GM19239 (cell line): ENCODE data around the gene TBX6.
"Not testable (repeated sequence)": the region's sequence is repeated elsewhere in the genome, so short reads cannot be mapped to it uniquely, and the experiment has no call there.

ENCODE experiments used
- DNase-seq: peaks from one replicate; pipeline ENCODE4 v3.0.0; 2011; ENCODE audit warnings: low spot score; ENCODE audit not compliant: insufficient read length
- FAIRE-seq: peaks from 2 replicates; lab custom pipeline; 2011; peaks lifted over from hg19 to GRCh38; lab: Jason Lieb, UNC

TBX6 gene, protein sequence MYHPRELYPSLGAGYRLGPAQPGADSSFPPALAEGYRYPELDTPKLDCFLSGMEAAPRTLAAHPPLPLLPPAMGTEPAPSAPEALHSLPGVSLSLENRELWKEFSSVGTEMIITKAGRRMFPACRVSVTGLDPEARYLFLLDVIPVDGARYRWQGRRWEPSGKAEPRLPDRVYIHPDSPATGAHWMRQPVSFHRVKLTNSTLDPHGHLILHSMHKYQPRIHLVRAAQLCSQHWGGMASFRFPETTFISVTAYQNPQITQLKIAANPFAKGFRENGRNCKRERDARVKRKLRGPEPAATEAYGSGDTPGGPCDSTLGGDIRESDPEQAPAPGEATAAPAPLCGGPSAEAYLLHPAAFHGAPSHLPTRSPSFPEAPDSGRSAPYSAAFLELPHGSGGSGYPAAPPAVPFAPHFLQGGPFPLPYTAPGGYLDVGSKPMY

DNA sequence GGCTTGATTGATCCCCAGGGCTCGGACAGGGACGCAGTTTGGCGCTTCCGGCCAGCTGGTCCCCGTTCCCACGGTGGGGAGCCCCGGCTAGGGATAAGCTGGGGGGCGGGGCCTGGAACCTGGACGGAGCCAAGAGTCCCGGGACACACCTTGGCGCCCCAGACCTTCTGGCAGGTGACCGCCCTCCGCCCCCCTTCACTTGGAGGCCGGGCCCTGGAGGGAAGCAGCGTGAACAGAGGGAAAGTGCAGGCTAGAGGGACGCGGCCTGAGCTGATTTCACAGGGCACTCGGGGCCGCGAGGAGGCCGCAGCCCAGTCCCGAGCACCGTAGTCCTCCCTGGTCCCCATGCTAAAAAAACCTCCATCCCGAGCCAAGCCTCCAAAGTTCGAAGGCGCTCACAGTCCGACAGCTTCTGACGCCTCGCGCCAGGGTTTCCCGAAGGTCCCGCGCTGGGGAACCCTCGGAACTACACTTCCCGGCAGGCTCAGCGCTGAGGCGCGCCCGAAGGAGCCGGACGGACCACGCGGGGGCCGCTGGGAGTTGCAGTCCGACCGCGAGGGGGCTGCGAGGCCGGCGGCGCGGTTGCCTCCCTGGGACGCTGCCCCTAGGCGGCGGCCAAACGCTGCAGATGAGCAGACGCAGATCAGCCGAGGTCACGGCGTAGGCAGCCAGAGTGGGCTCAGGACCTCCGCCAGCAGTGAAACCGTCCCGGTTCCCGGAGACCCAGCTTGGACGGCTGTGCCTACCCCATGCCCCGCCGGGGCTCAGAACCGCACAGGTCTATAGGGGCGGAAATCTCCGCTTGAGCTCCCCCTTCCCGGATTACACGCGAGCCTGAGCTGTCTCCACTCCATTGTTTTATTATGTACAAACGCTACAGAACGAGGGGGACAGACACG, at the start of gene TBX6:
Gene TBX6, minus strand, starts transcription at position 451 of the 899 bp plus-strand sequence. CDS start 731 bp downstream, outside the sequence.
- FAIRE-seq: peak; percentile 89
- DNase-seq: peak; percentile 90

DNA sequence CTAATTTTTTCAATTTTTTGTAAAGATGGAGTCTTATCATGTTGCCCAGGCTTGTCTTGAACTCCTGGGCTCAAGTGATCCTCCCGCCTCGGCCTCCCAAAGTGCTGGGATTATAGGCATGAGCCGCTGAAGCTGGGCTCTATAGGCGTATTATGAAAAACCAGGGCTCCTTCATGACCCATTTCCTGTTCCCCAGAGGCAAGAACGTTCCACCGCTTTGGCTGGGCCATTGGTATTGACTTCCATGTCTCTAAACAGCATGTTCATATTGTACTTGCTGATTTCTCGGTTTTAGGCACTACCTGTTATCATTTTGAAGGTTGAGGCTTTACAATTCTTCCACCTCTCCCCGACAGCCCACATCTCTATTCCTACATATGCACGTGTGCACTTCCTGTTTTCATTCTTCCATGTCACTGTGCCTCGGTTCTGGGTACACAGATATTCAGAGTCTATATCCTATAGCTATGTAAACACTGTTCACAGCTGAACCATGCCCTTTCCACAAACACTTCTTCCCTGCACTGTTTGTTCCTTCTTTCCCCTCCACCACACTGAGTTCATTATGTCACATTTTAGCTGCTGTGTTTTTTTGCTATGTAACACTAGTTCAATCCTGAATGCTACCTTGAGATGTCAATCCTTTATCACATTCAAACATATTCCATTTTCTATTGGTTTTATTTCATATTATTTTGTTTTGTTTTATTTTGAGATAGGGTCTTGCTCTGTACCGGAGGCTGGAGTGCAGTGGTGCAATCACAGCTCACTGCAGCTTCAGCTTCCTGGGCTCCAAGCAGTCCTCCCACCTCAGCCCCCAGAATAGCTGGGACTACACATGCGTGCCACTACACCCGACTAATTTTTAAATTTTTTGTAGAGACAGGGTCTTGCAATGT, 48.1 kb upstream of the TBX6 start:
- DNase-seq (no peak), FAIRE-seq (no peak)

DNA sequence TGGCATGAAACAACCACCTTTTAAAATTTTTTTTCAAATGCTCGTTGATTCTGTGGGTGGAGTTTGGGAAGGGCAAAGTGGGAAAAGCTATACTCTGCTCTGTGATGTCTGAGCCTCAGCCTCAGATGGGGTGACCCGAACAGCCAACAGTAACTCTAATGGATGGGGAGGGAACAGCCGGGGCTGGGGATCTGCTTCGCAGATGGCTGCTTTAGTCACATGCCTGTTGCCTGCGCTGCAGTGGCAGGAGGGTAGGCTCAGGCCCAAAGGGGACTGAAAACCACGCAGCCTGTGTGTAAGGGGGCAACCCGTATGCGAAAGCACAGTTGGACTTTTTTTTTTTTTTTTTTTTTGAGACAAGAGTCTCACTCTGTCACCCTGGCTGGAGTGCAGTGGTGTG, 46.2 kb upstream of the TBX6 start:
- FAIRE-seq (no peak), DNase-seq (no peak)

DNA sequence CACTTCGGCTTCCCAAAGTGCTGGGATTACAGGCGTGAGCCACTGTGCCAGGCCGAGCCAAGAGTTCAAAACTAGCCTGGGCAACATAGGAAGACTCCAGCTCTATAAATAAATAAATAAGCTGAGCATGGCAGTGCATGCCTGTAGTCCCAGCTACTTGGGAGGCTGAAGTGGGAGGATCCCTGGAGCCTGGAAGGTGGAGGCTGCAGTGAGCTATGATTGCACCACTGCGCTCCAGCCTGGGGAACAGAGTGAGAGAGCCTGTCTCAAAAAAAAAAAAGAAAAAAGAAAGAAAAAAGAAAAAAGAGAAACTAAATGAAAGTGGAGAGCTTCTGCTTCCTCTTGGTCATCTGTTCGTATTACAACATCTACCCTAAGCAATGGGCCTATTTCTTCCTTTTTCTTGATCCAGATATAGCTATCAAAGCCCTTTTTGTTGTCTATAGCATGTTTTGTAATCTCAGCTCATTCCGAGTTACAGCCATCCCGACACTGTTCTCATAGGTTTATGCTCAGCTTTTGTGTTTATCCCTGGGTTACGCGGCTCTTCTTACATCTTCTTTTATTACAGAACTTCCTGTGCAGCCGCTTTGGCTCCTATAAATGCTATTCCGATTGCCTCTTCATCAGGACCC, 45.4 kb upstream of the TBX6 start:
- FAIRE-seq: no peak
- DNase-seq: no peak

DNA sequence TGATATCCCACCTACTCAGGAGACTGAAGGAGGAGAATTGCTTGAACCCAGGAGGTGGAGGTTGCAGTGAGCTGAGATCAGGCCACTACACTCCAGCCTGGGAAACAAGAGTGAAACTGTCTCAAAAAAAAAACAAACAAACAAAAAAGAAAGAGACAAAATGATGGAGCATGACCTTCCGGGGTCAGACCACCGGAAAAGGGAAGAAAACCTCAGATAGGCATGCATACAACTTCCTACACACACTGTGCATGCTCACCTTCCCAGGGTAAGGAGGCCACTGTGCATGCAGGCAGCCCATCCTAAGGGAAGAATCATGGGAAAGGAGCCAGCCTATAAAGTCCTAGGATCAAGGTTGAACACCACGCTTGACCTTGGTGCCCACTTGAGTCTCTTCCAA, 40.9 kb upstream of the TBX6 start:
- FAIRE-seq: no peak

DNA sequence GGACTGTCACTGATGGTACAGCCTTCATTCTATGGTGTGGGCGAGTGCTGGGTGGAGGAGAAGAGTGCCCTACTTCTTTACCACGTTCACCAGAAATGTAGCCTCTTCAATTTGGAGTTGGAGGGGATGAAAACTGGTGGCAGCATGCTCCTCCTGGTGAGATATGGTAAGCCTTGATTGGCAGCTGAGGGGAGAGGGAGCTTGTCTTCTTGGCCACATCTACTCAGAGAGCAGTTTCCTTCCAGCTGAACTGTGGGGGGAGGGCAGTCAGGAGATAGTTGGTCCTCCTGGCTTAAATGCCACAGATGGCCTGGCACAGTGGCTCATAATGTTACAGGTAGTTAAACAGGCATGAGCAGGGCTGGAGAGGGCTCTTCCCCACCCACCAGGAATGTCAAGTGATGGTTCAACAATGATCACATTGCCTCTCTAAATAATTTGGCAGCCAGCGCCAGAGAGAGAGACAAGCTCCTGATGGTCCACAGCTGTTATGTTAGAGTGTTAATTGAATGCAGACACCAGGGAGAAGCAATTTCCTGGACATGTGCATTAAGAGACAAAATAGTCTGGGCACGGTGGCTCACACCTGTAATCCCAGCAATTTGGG, 40.2 kb upstream of the TBX6 start:
- FAIRE-seq (no peak), DNase-seq (no peak)

More for the DNA sequence above, 40.9 kb upstream of the TBX6 start:
- DNase-seq: no peak

DNA sequence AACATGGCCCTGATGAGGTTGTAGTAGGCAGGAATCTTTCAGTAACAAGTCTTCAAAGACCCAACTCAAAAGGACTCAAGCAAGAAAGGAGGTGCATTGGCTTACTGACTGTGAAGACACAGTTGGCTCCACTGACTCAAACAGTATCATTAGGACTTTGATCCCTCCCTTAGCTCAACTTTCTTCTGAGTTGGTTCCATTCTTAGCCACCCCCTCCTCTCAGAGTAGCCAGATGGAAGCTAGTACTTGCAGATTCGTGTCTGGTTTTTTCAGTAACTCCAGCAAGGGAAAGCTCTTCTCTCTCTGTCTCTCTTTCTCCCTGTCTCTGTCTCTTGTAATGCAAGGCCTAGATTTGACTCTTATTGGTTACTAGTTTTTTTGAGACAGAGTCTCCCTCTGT, 36.3 kb upstream of the TBX6 start:
- FAIRE-seq (no peak), DNase-seq (no peak)

DNA sequence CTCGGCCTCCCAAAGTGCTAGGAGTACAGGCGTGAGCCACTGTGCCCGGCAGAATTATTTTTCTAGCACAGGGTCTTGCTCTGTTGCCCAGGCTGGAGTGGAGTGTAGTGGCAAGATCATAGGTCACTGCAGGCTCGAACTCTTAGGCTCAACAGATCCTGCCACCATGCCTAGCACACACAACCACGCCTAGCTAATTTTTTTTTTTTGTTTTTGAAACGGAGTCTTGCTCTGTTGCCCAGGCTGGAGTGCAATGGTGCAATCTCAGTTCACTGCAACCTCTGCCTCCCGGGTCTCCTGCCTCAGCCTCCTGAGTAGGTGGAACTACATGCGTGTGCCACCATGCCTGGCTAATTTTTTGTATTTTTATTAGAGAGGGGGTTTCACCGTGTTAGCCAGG, 34.0 kb upstream of the TBX6 start:
- DNase-seq, FAIRE-seq: not testable (repeated sequence)

DNA sequence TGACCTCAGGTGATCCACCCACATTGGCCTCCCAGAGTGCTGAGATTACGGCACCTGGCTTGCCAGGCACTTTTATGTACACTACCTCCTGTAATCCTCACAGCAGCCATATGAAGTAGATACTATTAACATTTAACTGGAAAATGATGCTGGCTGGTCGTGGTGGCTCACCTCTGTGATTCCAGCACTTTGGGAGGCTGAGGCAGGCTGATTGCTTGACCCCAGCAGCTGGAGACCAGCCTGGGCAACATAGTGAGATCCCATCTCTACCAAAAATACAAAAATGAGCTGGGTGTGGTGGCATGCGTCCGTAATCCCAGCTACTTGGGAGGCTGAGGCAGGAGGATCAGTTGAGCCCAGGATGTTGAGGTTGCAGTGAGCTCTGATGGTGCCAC, 33.3 kb upstream of the TBX6 start:
- DNase-seq (no peak), FAIRE-seq (no peak)

DNA sequence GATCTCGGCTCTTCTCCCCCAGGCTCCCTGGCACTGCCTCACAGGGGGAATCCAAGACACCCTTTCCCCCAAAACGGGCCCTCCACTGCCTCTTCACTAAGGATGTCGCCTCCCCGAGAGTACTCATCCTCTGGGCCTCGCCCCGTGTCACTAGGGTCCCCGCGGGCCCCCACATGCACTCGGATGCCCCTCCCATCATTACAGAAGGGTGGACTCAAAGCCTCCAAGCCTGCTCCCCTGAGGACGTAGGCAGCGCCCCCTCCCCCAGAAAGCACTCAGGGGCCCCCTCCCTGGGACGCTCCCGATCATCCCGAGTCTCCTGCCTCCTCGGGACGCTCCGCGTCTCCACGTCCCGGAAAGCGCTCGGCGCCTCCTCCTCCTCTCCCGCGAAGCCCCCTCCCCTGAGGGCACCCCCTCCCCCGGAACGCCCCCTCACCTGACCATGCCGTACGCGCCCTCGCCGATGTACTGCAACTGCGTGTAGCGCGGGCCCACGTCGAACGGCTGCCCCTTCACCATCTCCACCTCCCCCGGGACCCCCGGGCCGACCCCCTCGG, 31.0 kb upstream of the TBX6 start:
- FAIRE-seq (no peak), DNase-seq (no peak)

DNA sequence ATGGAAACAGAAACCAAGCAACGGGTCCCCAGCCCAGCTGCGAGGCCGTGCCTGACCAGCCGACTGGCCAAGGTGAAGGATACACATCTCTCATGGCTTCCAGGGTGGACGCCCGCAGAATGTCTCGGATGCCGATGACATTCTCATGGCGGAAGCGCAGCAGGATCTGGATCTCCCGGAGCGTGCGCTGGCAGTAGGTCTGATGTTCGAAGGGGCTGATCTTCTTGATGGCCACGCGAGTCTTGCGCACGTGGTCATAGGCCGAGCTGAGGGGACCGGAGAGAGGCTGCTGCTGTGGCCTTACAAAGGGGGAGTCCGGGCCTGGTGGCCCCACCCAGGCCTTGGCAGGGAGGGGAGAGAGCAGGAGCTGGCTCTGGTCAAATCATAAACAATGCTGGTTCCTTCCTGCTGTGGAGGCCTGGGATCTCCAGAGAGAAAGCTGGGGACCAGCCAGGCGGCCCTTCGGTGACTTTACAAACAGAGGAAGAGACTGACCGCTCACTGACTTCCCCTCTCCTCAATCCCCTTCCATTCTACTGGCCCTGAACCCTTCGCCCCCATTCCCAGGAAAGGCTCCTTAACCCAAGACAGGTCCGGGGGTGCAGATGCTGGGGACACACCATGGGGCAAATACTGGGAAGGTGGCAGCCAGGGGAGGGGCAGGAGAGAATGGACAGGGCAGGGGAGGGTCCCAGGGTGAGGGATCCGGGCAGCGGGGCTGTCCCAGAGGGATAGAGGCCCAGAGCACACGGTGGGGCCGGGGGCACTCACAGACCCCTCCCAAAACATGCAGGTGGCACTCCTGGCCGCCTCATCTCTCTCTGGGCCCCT, 30.2 kb upstream of the TBX6 start:
- FAIRE-seq: no peak

DNA sequence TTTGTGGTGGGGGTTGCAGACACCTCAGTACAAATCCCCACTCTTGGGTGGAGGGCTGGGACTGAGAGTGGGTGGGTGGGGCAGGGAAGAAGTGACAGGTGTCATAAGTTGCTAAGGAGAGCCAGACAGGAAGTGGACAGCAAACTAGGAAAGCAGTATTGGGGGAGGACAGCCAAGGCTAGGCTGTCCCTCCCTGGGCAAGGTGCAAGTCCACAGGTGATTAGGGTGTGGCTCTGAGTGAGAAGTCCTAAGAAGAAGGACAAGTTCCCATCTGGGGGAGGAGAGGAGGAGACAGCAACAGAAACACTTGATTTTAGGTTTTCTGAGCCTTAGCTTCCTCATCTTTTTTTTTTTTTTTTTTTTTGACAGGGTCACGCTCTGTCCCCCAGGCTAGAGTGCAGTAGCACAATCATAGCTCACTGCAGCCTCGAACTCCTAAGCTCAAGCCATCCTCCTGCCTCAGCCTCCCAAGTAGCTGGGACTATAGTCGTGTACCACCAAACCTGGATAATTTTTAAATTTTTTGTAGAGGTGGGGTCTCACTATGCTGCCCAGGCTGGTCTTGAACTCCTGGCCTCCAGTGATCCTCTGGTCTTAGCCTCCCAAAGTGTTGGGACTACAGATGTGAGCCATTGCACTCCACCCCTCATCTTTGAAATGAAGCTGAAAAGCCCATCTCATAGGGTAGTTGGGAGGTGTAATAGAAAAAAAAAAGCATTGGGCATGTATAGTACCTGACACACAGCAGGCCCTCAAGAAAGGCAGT, 28.8 kb upstream of the TBX6 start:
- FAIRE-seq: no peak
- no peak for DNase-seq

More for the DNA sequence above, 30.2 kb upstream of the TBX6 start:
- no peak for DNase-seq

DNA sequence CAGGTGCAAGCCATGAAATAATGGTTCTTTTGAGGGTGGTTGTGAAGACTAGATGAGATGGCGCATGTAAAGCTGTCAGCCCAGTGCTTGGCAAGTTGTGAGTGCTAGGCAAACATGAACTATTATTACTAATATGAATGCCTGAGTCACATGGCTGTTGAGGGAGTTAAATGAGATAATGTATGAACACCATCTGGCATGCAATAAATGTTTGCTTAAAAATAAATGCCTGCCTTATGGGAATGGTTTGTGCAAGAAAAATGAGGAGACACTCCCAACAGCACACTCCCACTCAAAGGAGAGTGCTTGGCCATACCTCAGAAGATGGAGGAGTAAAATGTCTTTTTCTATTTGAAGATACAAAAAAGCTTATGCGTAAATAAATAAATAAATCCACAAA, 27.7 kb upstream of the TBX6 start:
- FAIRE-seq: no peak
- no peak for DNase-seq

DNA sequence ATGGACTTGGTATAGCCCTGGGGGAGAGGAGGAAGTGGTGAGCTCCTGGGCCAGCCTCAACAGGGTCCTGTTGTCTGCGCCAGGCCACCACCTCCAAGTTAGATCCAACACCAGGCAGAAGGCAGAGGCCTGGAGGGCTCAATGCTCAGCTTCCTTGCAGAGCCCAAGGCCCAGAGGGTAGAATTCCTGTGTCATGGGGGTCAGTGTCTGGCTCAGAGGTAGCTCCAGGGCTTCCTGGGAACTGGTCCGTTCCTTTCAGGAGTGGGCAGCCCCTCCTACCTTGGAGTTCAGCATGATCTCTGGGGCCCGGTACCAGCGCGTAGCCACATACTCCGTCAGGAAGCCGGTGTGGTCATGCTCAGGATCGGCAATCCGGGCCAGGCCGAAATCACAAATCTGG, 26.0 kb upstream of the TBX6 start:
- FAIRE-seq (no peak), DNase-seq (no peak)

DNA sequence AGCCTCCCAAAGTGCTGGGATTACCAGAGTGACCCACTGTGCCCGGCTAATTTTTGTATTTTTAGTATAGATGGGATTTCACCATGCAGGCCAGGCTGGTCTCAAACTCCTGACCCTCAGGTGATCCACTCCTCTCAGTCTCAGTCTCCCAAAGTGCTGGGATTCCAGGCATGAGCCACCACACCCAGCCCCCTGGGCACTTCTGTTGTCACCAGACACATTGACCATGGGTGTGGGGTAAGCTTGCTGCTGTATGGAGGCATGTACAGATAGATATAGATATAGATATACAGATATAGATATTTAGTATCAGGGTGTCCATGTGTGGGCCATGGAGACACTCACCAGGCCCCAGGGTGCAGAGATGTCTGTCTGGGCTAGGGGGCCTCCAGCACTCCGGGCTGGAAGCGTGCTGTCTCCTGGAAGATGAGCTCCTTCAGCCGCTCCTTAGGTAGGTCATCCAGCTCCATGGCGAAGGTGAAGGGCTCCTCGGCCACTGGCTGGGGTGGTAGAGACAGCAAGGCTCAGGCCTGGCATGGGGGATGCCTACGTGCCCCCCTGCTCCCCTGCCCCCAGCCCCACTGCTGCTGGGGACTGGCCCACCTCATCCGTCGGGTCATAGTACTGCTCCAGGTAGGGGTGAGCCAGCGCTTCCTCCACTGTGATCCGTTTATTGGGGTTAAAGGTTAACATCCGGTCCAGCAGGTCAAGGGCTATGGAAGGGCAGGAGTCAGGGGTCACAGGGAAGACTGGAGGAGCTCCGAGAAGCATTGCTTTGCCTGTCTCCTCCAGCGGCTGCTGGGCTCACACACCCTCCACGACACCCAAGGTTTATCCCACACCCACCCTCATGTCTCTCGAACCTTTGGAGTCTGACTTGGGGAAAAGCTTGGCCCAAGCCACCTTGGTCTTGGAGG, 24.8 kb upstream of the TBX6 start:
- FAIRE-seq (no peak), DNase-seq (no peak)

DNA sequence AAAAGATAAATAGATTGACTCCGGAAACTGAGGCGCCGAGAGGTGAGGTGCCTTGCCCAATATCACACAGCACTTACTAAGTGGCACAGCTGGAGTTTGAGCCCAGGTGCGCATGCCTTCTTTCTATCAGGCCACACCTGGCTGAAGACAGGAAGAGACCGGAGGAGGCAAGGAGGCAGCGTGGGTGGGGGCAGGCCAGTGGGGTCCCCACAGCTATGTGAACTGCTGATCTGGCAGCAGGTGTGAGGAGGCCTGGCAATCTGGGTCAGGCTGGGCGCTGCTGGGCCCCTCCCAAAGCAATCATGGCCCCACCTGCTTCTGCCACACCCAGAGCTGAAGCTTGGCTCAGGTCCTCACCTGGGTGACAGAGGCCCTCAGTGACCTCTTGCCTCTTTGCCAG, 23.5 kb upstream of the TBX6 start:
- FAIRE-seq (no peak), DNase-seq (no peak)
